ENCODE data around the gene SERPINA5. TPM values are rescaled to one million over a fixed set of nuclear protein-coding genes. Genes with fewer than 3 reads are reported as not detected.

Gene SERPINA5
- total RNA-seq, 3 donors from 2014 or later (not counting 1 experiment from before 2014, with no cell fraction given), result not detected

DNA sequence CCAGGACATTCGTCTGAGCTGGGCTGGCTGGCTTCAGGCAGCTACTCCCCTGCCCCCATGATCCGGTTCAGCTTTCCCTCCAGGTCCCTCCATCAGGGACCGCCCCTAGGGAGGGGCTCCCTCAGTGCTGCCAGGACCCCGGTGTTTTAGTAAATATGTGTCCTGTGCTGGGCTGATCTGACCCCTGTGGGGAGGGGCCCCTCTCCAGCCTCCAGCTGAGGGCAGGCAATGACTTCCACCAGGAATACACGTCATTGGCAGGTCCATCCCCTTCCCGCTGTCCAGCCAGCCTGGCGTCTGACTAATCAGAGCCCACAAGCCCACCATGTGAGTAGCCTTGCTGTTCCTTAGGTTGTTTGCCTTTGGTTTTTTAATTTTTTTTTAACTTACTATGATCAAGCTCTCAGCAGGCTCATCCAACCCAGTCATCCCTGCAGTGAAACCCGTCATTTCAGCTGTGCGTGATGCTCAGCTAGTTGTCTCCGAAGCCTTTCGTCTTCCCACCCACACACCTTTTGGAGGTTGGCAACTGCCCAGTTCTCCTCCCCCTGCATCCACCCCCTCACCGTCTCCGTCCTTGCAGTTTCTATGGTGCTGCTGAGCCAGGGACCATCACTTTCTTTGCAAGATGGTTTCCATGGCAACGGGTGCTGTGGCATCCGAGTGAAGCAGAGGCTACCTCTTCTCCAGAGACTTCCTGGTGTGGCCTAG, 35.9 kb upstream of the SERPINA5 start:
- intact Hi-C loops (cut with micrococcal nuclease), result no loop called here
- ATAC-seq, result no peak
- peaks cover 3 to 7% of the 10 kb centered on the region in 2 donors for H3K27me3 Mint-ChIP-seq (ENCODE audit: low read depth in 2 of 2)
- no peaks in the 10 kb centered on the region for H3K36me3 ChIP-seq (ENCODE audit: control insufficient read depth, insufficient read depth, low read length)
- H3K9me3 Mint-ChIP-seq, result no peaks in the 10 kb centered on the region
- H3K27ac Mint-ChIP-seq, result no peak overlapping the region
- no peaks in the 10 kb centered on the region for H3K4me1 Mint-ChIP-seq
- no peak for DNase-seq
- TF ChIP-seq, protein P1, sequence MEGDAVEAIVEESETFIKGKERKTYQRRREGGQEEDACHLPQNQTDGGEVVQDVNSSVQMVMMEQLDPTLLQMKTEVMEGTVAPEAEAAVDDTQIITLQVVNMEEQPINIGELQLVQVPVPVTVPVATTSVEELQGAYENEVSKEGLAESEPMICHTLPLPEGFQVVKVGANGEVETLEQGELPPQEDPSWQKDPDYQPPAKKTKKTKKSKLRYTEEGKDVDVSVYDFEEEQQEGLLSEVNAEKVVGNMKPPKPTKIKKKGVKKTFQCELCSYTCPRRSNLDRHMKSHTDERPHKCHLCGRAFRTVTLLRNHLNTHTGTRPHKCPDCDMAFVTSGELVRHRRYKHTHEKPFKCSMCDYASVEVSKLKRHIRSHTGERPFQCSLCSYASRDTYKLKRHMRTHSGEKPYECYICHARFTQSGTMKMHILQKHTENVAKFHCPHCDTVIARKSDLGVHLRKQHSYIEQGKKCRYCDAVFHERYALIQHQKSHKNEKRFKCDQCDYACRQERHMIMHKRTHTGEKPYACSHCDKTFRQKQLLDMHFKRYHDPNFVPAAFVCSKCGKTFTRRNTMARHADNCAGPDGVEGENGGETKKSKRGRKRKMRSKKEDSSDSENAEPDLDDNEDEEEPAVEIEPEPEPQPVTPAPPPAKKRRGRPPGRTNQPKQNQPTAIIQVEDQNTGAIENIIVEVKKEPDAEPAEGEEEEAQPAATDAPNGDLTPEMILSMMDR (IDR thresholded peaks at IDR 0.05), result no peak
- peaks cover 4% of the 10 kb centered on the region for H3K27me3 ChIP-seq (ENCODE audit: control insufficient read depth, insufficient read depth, low read length)
- H3K36me3 Mint-ChIP-seq, result no peaks in the 10 kb centered on the region
- H3K4me3 ChIP-seq (ENCODE audit: low read length), result no peak overlapping the region
- H3K4me3 Mint-ChIP-seq, result no peak overlapping the region
- no peak overlapping the region for H3K27ac ChIP-seq (ENCODE audit: low read length)
- 75% methylated on average over 15 of the region's 15 CpGs for WGBS (ENCODE audit: insufficient coverage)
- H3K9me3 ChIP-seq (ENCODE audit: control insufficient read depth, insufficient read depth, low read length), result no peaks in the 10 kb centered on the region
- no peaks in the 10 kb centered on the region for H3K4me1 ChIP-seq (ENCODE audit: control insufficient read depth, insufficient read depth, low read length)

DNA sequence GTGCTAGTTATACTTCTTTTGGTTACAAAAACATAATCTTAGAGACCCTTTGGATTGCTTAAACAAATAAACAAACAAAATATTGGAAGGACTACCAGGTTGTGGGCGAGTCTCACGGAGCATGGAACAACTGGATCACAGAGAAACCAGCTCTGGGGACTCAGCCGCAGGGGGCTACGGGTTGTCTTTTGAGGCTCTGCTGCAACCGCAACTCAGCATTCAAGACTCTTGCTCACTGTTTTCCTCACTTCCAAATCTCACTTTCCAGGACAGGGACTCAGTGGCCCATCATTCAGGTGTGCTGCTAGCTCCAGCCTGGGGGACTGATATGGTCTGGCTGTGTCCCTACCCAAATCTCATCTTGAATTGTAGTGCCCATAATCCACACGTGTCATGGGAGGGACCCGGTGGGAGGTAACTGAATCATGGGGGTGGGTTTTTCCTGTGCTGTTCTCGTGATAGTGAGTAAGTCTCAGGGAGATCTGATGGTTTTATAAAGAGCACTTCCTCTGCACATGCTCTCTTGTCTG, 34.0 kb upstream of the SERPINA5 start:
- intact Hi-C loops (cut with micrococcal nuclease), result no loop called here

DNA sequence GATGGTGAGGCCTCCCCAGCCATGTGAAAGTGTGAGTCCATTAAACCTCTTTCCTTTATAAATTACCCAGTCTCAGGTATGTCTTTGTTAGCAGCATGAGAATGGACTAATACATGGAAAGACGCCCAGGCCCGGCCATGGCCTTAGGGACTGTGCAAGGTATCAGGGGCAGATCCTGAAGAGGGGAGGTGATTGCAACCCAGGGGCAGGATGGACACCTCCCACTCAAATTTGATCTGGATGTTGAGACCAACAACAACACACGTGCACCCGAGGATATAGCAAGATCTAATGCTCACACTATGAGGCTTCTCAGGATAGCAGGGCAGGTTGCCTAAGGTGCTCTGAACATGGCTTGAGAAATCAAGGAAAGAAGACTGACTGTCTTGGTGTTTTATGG, 33.5 kb upstream of the SERPINA5 start:
- Mint-ChIP-seq H3K4me3 (no peak overlapping the region), H3K4me1 (no peaks in the 10 kb centered on the region), H3K9me3 (no peaks in the 10 kb centered on the region), H3K36me3 (no peaks in the 10 kb centered on the region), H3K27ac (no peak overlapping the region), H3K27me3 (ENCODE audit: low read depth in 2 of 2) (peaks cover 0 to 14% of the 10 kb centered on the region in 2 donors)
- H3K36me3 ChIP-seq (ENCODE audit: control insufficient read depth, insufficient read depth, low read length), result no peaks in the 10 kb centered on the region
- intact Hi-C loops (cut with micrococcal nuclease), result no loop called here
- 75% methylated on average over 4 of the region's 4 CpGs for WGBS (ENCODE audit: insufficient coverage)
- DNase-seq, result no peak
- H3K4me1 ChIP-seq (ENCODE audit: control insufficient read depth, insufficient read depth, low read length), result no peaks in the 10 kb centered on the region
- no peak for ATAC-seq
- H3K27ac ChIP-seq (ENCODE audit: low read length), result no peak overlapping the region
- H3K9me3 ChIP-seq (ENCODE audit: control insufficient read depth, insufficient read depth, low read length), result no peaks in the 10 kb centered on the region
- H3K4me3 ChIP-seq (ENCODE audit: low read length), result no peak overlapping the region
- H3K27me3 ChIP-seq (ENCODE audit: control insufficient read depth, insufficient read depth, low read length), result peaks cover 4% of the 10 kb centered on the region
- TF ChIP-seq, protein P1 (IDR thresholded peaks at IDR 0.05), result no peak

More for the DNA sequence above, 34.0 kb upstream of the SERPINA5 start:
- Mint-ChIP-seq H3K9me3 (no peaks in the 10 kb centered on the region), H3K27me3 (ENCODE audit: low read depth in 2 of 2) (peaks cover 0 to 9% of the 10 kb centered on the region in 2 donors), H3K27ac (no peak overlapping the region), H3K4me1 (no peaks in the 10 kb centered on the region), H3K4me3 (no peak overlapping the region), H3K36me3 (no peaks in the 10 kb centered on the region)
- ATAC-seq, result no peak
- no peak overlapping the region for H3K27ac ChIP-seq (ENCODE audit: low read length)
- H3K4me3 ChIP-seq (ENCODE audit: low read length), result no peak overlapping the region
- H3K27me3 ChIP-seq (ENCODE audit: control insufficient read depth, insufficient read depth, low read length), result peaks cover 4% of the 10 kb centered on the region
- TF ChIP-seq, protein P1 (IDR thresholded peaks at IDR 0.05), result no peak
- H3K36me3 ChIP-seq (ENCODE audit: control insufficient read depth, insufficient read depth, low read length), result no peaks in the 10 kb centered on the region
- 86% methylated on average over 7 of the region's 8 CpGs for WGBS (ENCODE audit: insufficient coverage)
- H3K4me1 ChIP-seq (ENCODE audit: control insufficient read depth, insufficient read depth, low read length), result no peaks in the 10 kb centered on the region
- no peaks in the 10 kb centered on the region for H3K9me3 ChIP-seq (ENCODE audit: control insufficient read depth, insufficient read depth, low read length)
- DNase-seq, result no peak

Measured in natural killer cell (primary cell).